Measurements from ENCODE around the gene SLC8A1. TPM values are rescaled to one million over a fixed set of nuclear protein-coding genes. Genes with fewer than 3 reads are reported as not detected.

The SLC8A1 gene
- total and polyA plus RNA-seq, 8 donors = 0.31 to 105 (median 14.0) TPM

DNA sequence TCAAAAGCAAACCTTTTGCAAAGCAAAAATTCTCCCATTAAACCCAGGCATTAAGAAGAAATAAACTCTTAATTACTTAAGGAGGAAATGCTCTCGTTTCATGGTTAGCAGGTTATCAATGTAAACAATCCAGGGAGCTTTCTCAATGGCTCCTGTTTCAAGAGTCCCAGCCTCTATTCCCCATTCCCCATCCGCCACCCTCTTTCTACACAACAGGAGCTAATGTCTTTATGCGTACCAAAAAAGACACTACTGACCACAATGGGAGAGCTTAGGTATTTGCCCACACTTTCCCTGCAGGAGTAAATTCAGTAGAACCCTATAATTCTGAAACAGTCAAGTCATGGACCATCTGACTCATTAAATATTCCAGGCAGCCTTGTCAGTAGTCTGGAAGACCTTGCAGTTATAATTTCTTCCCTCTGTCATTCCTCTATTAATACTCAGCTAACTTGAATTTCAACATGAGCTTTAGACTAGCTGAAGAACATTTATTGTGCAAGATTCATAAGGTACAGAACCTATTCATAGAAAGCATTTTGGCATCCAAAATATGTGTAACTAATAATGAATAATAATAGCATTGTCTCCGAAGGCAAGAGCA lies 48.6 kb downstream of the SLC8A1 start:
- 72 to 81% (median 76%) methylated on average over 4 of the region's 4 CpGs for WGBS, 5 donors
- no peak overlapping the region for H3K27ac ChIP-seq
- H3K9me3 ChIP-seq = no peaks in the 10 kb centered on the region
- no peak for TF ChIP-seq EP300 (IDR thresholded peaks at IDR 0.05)
- TF ChIP-seq POLR2AphosphoS5 (IDR thresholded peaks at IDR 0.05) = no peak
- peaks cover 0 to 5% (median 0%) of the 10 kb centered on the region in 4 donors for H3K4me1 ChIP-seq
- H3K27me3 ChIP-seq = no peaks in the 10 kb centered on the region
- H3K36me3 ChIP-seq = no peaks in the 10 kb centered on the region
- DNase-seq = no peak
- intact Hi-C loops (cut with DNase I; ENCODE audit: low total_unique reads) = no loop called here
- H3K4me3 ChIP-seq = no peak overlapping the region

- no peak overlapping the region for H3K27ac ChIP-seq
- H3K9me3 ChIP-seq = no peaks in the 10 kb centered on the region
- 84 to 95% (median 92%) methylated on average over 3 of the region's 3 CpGs for WGBS, 5 donors
- no peak overlapping the region for H3K4me3 ChIP-seq
- no peak for DNase-seq
- peaks cover 0 to 5% (median 0%) of the 10 kb centered on the region in 4 donors for H3K4me1 ChIP-seq
- intact Hi-C loops (cut with DNase I; ENCODE audit: low total_unique reads) = no loop called here
- H3K36me3 ChIP-seq = no peaks in the 10 kb centered on the region
- TF ChIP-seq EP300 (IDR thresholded peaks at IDR 0.05) (no peak), POLR2AphosphoS5 (IDR thresholded peaks at IDR 0.05) (no peak), CTCF (IDR thresholded peaks at IDR 0.05) (no peak), POLR2A (IDR thresholded peaks at IDR 0.05) (no peak)
- H3K27me3 ChIP-seq = no peaks in the 10 kb centered on the region
These were observed 50.0 kb downstream of the SLC8A1 start for GRCh38 chr2:40401896-40402295.

GRCh38 chr2:40400336-40400953 lies 51.4 kb downstream of the SLC8A1 start:
- WGBS, 5 donors = 39 to 44% (median 39%) methylated on average over 3 of the region's 3 CpGs
- no peak for TF ChIP-seq POLR2A (IDR thresholded peaks at IDR 0.05)
- TF ChIP-seq CTCF (IDR thresholded peaks at IDR 0.05) = no peak
- no peak for TF ChIP-seq POLR2AphosphoS5 (IDR thresholded peaks at IDR 0.05)
- no peak for TF ChIP-seq EP300 (IDR thresholded peaks at IDR 0.05)
- intact Hi-C loops (cut with DNase I; ENCODE audit: low total_unique reads) = no loop called here
- Histone ChIP-seq H3K36me3 (no peaks in the 10 kb centered on the region), H3K4me1 (peaks cover 0 to 8% (median 3%) of the 10 kb centered on the region in 4 donors), H3K9me3 (no peaks in the 10 kb centered on the region), H3K27me3 (no peaks in the 10 kb centered on the region), H3K4me3 (no peak overlapping the region), H3K27ac (no peak overlapping the region)
- no peak for DNase-seq

- Histone ChIP-seq H3K4me1 (peaks cover 0 to 17% (median 3%) of the 10 kb centered on the region in 4 donors), H3K27ac (no peak overlapping the region), H3K36me3 (no peaks in the 10 kb centered on the region), H3K4me3 (no peak overlapping the region), H3K27me3 (no peaks in the 10 kb centered on the region), H3K9me3 (no peaks in the 10 kb centered on the region)
- TF ChIP-seq POLR2AphosphoS5 (IDR thresholded peaks at IDR 0.05) (no peak), EP300 (IDR thresholded peaks at IDR 0.05) (no peak), POLR2A (IDR thresholded peaks at IDR 0.05) (no peak), CTCF (IDR thresholded peaks at IDR 0.05) (no peak)
- no peak for DNase-seq
- 79 to 100% (median 88%) methylated on average over 1 of the region's 1 CpG for WGBS, 5 donors
- intact Hi-C loops (cut with DNase I; ENCODE audit: low total_unique reads) = no loop called here
These were observed 54.1 kb downstream of the SLC8A1 start for GRCh38 chr2:40397765-40398164.

- intact Hi-C loops (cut with DNase I; ENCODE audit: low total_unique reads) = no loop called here
- 66 to 94% (median 85%) methylated on average over 2 of the region's 2 CpGs for WGBS, 5 donors
- Histone ChIP-seq H3K4me1 (peaks cover 0 to 17% (median 3%) of the 10 kb centered on the region in 4 donors), H3K4me3 (no peak overlapping the region), H3K9me3 (no peaks in the 10 kb centered on the region), H3K27me3 (no peaks in the 10 kb centered on the region), H3K27ac (no peak overlapping the region), H3K36me3 (no peaks in the 10 kb centered on the region)
- DNase-seq = no peak
- TF ChIP-seq POLR2A (IDR thresholded peaks at IDR 0.05) (no peak), POLR2AphosphoS5 (IDR thresholded peaks at IDR 0.05) (no peak), EP300 (IDR thresholded peaks at IDR 0.05) (no peak), CTCF (IDR thresholded peaks at IDR 0.05) (no peak)
These were observed 55.8 kb downstream of the SLC8A1 start for GRCh38 chr2:40396124-40396523.
